Measurements from ENCODE around the gene RPL35A.
"Not testable (repeated sequence)": the region's sequence is repeated elsewhere in the genome, so short reads cannot be mapped to it uniquely, and the experiment has no call there.

The RPL35A gene

DNA sequence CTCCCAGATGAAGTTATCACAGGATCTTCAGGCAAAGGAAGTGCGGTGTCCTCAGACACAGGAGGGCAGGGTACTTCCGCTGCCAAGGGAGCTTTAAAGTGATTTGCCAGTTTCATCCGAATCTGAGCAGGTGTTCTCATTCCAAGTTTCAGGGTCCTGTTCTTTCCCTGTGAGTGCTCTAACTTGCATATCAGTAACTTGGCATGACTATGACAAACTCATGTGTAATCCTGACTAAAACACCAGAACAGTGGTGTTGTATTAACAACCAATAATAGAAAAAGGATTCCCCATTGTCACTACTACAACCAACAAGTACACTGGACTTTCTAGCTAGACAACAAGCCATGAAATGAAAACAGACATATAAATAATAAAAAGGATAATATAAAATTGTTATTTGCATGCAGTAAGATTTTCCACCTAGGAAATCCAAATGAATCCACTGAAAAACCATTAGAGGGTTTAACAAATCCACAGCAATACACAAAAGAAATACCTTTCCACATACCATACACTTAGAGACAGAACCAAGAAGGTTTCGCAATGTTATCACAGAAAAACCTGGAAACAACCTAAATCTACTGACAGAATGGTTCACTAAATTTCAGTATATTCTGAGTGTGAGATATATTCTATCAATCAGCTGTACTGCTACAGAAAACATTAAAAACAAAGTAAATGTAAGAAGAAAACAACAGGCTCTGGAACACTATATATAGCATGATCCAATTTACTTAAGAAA, 40.9 kb upstream of the RPL35A start:
- DNase-seq (ENCODE audit: low read depth): no peak
- no peak overlapping the region for H3K4me3 ChIP-seq (ENCODE audit: low read depth, low read length)
- TF ChIP-seq, protein P1, sequence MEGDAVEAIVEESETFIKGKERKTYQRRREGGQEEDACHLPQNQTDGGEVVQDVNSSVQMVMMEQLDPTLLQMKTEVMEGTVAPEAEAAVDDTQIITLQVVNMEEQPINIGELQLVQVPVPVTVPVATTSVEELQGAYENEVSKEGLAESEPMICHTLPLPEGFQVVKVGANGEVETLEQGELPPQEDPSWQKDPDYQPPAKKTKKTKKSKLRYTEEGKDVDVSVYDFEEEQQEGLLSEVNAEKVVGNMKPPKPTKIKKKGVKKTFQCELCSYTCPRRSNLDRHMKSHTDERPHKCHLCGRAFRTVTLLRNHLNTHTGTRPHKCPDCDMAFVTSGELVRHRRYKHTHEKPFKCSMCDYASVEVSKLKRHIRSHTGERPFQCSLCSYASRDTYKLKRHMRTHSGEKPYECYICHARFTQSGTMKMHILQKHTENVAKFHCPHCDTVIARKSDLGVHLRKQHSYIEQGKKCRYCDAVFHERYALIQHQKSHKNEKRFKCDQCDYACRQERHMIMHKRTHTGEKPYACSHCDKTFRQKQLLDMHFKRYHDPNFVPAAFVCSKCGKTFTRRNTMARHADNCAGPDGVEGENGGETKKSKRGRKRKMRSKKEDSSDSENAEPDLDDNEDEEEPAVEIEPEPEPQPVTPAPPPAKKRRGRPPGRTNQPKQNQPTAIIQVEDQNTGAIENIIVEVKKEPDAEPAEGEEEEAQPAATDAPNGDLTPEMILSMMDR (IDR thresholded peaks at IDR 0.05; ENCODE audit: low read depth, low read length, missing control alignments): no peak
- in situ Hi-C loops (cut with HindIII; ENCODE audit: low sequenced_read_pairs): no loop called here

DNA sequence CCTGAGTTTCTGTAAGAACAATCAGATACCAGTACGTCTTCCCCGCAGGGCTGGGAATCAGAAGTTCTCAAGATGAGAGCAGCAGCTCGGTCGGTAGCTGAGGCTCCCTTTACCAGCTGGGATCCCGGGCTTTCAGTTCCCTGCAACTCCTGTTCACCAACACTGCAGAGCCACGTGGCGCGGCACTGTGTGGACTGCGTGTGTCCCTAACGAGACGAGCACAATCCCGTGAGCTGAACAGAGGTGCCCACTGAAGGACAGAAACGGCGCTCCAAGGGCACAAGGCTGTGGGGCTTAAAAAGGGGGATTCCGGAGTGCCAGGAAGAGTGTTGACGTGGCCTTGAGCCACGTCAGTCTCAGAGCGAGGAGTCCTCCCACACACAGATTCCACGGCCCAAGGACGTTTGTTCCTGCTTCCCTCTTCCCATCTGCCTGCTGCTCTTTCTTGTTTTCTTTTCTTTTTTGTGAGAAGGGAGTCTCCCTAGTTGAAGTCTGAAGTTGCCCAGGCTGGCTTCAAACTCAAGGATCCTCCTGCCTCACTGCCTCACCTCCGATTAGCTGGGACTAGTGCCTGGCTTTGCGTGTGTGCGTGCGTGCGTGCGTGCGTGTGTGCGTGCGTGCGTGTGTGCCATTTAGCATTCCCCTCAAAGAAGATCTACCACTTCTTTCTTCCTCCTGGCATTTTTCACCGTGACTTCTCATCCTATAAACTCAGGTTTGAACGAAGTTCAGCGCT, 37.1 kb upstream of the RPL35A start:
- DNase-seq (ENCODE audit: low read depth): peak; percentile 3
- TF ChIP-seq, protein P1 (IDR thresholded peaks at IDR 0.05; ENCODE audit: low read depth, low read length, missing control alignments): no peak
- in situ Hi-C loops (cut with HindIII; ENCODE audit: low sequenced_read_pairs): no loop called here
- no peak overlapping the region for H3K4me3 ChIP-seq (ENCODE audit: low read depth, low read length)

DNA sequence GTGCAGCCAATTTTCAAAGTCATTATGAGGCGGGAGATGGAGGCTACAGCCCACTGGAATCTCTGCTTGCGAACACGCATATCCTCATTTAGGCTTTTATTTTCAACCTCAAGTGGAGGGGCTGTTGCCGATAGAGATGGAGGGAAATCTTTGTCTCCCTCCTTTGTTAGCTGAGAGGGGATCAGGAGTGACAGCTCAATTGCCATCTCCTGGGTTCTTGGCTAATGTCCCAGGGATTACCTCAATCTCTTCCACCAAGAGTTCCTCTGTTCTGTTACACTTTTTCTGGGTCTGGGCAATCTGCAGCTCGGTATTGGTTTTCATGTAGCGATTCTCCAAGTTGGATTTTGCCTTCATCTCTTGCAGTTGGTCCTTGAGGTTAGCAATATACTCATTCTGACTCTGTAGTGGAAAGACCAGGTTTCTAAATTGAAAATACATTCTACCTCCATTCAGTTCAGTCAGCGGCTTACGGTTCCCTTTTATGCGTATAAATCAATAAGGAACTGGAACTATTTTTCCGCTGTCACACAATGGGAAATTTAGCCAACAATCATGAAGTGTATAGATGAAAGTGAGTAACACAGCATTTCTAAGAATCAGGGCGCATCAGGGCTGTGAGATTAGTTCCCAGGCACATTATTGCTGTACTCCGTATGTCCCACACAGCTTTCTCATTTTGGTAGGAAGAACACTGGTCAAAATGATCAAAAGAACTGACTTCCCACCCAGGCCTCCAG, 36.2 kb upstream of the RPL35A start:
- H3K4me3 ChIP-seq (ENCODE audit: low read depth, low read length): no peak overlapping the region
- DNase-seq (ENCODE audit: low read depth): no peak

DNA sequence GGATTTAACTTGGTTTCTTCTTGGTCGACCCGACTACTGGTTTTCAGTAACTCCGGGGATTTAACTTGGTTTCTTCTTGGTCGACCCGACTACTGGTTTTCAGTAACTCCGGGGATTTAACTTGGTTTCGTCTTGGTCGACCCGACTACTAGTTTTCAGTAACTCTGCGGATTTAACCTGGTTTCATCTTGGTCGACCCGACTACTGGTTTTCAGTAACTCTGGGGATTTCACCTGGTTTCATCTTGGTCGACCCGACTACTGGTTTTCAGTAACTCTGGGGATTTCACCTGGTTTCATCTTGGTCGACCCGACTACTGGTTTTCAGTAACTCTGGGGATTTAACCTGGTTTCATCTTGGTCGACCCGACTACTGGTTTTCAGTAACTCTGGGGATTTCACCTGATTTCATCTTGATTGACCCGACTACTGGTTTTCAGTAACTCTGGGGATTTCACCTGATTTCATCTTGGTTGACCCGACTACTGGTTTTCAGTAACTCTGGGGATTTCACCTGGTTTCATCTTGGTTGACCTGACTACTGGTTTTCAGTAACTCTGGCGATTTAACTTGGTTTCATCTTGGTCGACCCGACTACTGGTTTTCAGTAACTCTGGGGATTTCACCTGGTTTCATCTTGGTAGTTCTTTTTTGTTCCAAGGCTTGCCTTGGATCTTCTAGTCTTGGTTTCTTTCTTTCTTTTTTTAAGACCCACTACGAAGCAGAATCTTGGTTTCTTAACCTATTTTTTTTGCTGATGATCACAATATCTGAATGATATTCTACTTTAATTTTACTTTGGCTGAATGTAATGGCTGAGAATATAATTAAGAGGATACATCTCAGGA, 28.3 kb upstream of the RPL35A start:
- H3K4me3 ChIP-seq (ENCODE audit: low read depth, low read length); in situ Hi-C loops (cut with HindIII; ENCODE audit: low sequenced_read_pairs); DNase-seq (ENCODE audit: low read depth): not testable (repeated sequence)

More for the DNA sequence above, 36.2 kb upstream of the RPL35A start:
- TF ChIP-seq, protein P1 (IDR thresholded peaks at IDR 0.05; ENCODE audit: low read depth, low read length, missing control alignments): no peak
- in situ Hi-C loops (cut with HindIII; ENCODE audit: low sequenced_read_pairs): no loop called here

DNA sequence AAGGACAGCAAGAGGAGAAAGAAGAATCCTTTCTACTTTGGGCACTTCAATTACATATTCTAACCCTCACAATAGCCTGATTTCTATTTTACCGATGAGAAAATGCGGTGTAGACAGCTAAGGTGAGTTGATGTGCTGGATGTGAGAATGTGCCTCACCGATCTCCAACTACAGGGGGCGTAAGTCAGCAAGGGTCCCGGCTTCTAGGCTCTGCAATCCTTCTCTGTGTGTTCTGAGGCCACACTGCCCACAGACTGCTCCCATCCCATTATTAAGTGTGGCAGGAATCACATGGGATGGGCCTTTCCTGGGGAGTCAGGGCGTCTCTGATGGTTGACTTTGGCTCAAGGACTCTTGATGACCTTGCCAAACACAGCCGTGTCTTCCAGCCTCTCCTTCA, 23.6 kb upstream of the RPL35A start:
- TF ChIP-seq, protein P1 (IDR thresholded peaks at IDR 0.05; ENCODE audit: low read depth, low read length, missing control alignments): no peak
- H3K4me3 ChIP-seq (ENCODE audit: low read depth, low read length): no peak overlapping the region
- no peak for DNase-seq (ENCODE audit: low read depth)
- in situ Hi-C loops (cut with HindIII; ENCODE audit: low sequenced_read_pairs): no loop called here

DNA sequence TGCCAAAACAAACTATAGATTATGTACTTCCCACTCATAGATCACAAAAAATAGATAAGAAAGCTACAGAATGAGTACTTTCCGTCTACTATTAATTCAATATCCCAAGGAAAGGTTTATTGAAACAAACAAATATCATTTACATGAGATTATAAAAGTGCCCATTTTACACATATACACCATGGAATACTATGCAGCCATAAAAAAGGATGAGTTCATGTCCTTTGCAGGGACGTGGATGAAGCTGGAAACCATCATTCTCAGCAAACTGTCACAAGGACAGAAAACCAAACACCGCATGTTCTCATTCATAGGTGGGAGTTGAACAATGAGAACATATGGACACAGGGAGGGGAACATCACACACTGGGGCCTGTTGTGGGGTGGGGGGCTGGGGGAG, 22.4 kb upstream of the RPL35A start:
- H3K4me3 ChIP-seq (ENCODE audit: low read depth, low read length); in situ Hi-C loops (cut with HindIII; ENCODE audit: low sequenced_read_pairs); DNase-seq (ENCODE audit: low read depth): not testable (repeated sequence)

DNA sequence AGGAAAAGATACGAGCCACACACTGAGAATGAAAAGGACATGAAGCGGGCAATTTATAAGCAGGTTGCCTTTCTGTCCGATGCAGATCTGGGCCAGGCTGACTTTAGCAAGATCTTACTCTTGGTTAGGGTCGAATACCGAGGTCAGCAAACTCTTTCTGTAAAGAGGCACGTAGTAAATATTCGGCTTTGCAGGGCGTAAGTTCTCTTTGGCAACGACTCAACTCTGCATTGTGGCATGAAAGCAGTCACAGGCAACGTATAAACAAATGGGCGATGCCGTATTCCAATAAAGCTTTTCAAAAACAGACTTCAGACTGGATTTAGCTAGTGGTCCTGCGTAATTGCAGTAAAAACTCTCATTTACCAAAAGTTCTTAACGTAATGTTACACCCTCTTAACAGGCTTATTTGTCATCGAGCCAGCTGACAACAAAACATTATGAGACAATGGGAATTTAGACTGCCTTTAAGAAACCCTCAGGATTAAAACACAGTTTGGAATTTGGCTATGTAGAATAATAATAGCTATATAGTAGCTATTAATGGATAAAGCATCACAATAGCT, 13.1 kb upstream of the RPL35A start:
- in situ Hi-C loops (cut with HindIII; ENCODE audit: low sequenced_read_pairs): no loop called here
- TF ChIP-seq, protein P1 (IDR thresholded peaks at IDR 0.05; ENCODE audit: low read depth, low read length, missing control alignments): no peak
- no peak overlapping the region for H3K4me3 ChIP-seq (ENCODE audit: low read depth, low read length)
- DNase-seq (ENCODE audit: low read depth): no peak

Measured in astrocyte of the cerebellum (primary cell).